H9 (cell line): ENCODE measurements around the gene CALN1. TPM values are rescaled to one million over a fixed set of nuclear protein-coding genes. Genes with fewer than 3 reads are reported as not detected.

Source experiments
- DNase-seq: peaks from one replicate; pipeline ENCODE4 v3.0.0-alpha.2; 2017
- H2AFZ ChIP-seq: one replicate; pipeline ENCODE4 v1.6.1; 2013; ENCODE audit warnings: mild to moderate bottlenecking, low read length, control low read depth, moderate library complexity
- H2AK5ac ChIP-seq: 2 replicates; pipeline ENCODE4 v1.6.1; 2013; ENCODE audit warnings: low read length, control low read depth, mixed read lengths; ENCODE audit not compliant: insufficient read length
- H2BK120ac ChIP-seq: one replicate; pipeline ENCODE4 v1.6.1; 2013; ENCODE audit warnings: low read depth, mild to moderate bottlenecking, low read length, control low read depth, inconsistent platforms; ENCODE audit not compliant: poor library complexity, severe bottlenecking
- H2BK12ac ChIP-seq: 2 replicates; pipeline ENCODE4 v1.6.1; 2013; ENCODE audit warnings: low read length, control low read depth, mixed read lengths, low read depth; ENCODE audit not compliant: insufficient read length
- H2BK15ac ChIP-seq: 2 replicates; pipeline ENCODE4 v1.6.1; 2013; ENCODE audit warnings: low read depth, low read length, control low read depth
- H2BK20ac ChIP-seq: one replicate; pipeline ENCODE4 v1.6.1; 2013; ENCODE audit warnings: low read depth, mild to moderate bottlenecking, low read length, control low read depth, inconsistent platforms; ENCODE audit not compliant: poor library complexity, severe bottlenecking
- H2BK5ac ChIP-seq: 2 replicates; pipeline ENCODE4 v1.6.1; 2013; ENCODE audit warnings: low read length, control low read depth, mixed read lengths; ENCODE audit not compliant: insufficient read length
- H3K14ac ChIP-seq: 2 replicates; pipeline ENCODE4 v1.6.1; 2013; ENCODE audit warnings: low read length, control low read depth; ENCODE audit not compliant: insufficient read depth
- H3K18ac ChIP-seq: 2 replicates; pipeline ENCODE4 v1.6.1; 2013; ENCODE audit warnings: low read depth, mild to moderate bottlenecking, mixed read lengths, low read length, control low read depth; ENCODE audit not compliant: insufficient read length
- H3K23ac ChIP-seq: 2 replicates; pipeline ENCODE4 v1.6.1; 2013; ENCODE audit warnings: low read length, control low read depth, mixed read lengths, low read depth; ENCODE audit not compliant: insufficient read length
- H3K23me2 ChIP-seq: 2 replicates; pipeline ENCODE4 v1.6.1; 2013; ENCODE audit warnings: low read depth, mild to moderate bottlenecking, mixed read lengths, low read length, control low read depth; ENCODE audit not compliant: insufficient read length, poor library complexity, severe bottlenecking
- H3K27ac ChIP-seq: 2 replicates; pipeline ENCODE4 v1.5.1; 2013; ENCODE audit warnings: low read length, control low read depth, mixed read lengths, low read depth; ENCODE audit not compliant: insufficient read length
- H3K27me3 ChIP-seq: 2 replicates; pipeline ENCODE4 v1.6.1; 2013; ENCODE audit warnings: low read length, control low read depth, inconsistent platforms; ENCODE audit not compliant: insufficient read depth
- H3K4ac ChIP-seq: 2 replicates; pipeline ENCODE4 v1.6.1; 2013; ENCODE audit warnings: low read depth, mild to moderate bottlenecking, control low read depth, inconsistent platforms, low read length, moderate library complexity
- H3K4me1 ChIP-seq: 2 replicates; pipeline ENCODE4 v1.6.1; 2013; ENCODE audit warnings: low read length, control low read depth, inconsistent platforms; ENCODE audit not compliant: insufficient read depth
- H3K4me2 ChIP-seq: 2 replicates; pipeline ENCODE4 v1.6.1; 2013; ENCODE audit warnings: low read length, control low read depth, mixed read lengths; ENCODE audit not compliant: insufficient read length, insufficient read depth
- H3K56ac ChIP-seq: 2 replicates; pipeline ENCODE4 v1.6.1; 2013; ENCODE audit warnings: low read depth, mild to moderate bottlenecking, mixed read lengths, low read length, control low read depth; ENCODE audit not compliant: insufficient read length
- H3K79me1 ChIP-seq: 2 replicates; pipeline ENCODE4 v1.6.1; 2013; ENCODE audit warnings: low read depth, mild to moderate bottlenecking, moderate library complexity, low read length, control low read depth, inconsistent platforms; ENCODE audit not compliant: insufficient read depth, poor library complexity, severe bottlenecking
- H3K79me2 ChIP-seq: 2 replicates; pipeline ENCODE4 v1.6.1; 2013; ENCODE audit warnings: low read length, control low read depth, inconsistent platforms; ENCODE audit not compliant: insufficient read depth
- H3K9ac ChIP-seq: 2 replicates; pipeline ENCODE4 v1.6.1; 2013; ENCODE audit warnings: low read length, control low read depth, mixed read lengths; ENCODE audit not compliant: insufficient read length; ENCODE audit errors: extremely low read depth
- H3K9me3 ChIP-seq: one replicate; pipeline ENCODE4 v1.6.1; 2013; ENCODE audit warnings: low read depth, low read length, inconsistent platforms; ENCODE audit not compliant: control insufficient read depth
- H3T11ph ChIP-seq: one replicate; pipeline ENCODE4 v1.6.1; 2013; ENCODE audit warnings: mild to moderate bottlenecking, low read length, control low read depth, inconsistent platforms
- H4K20me1 ChIP-seq: one replicate; pipeline ENCODE4 v1.6.1; 2013; ENCODE audit not compliant: control insufficient read depth, insufficient read length, insufficient read depth
- H4K5ac ChIP-seq: 2 replicates; pipeline ENCODE4 v1.6.1; 2013; ENCODE audit warnings: low read depth, mild to moderate bottlenecking, mixed read lengths, low read length, control low read depth; ENCODE audit not compliant: insufficient read length
- H4K8ac ChIP-seq: replicated peaks from 2 replicates; pipeline ENCODE4 v1.6.1; 2013; ENCODE audit warnings: low read length, control low read depth, mixed read lengths, low read depth; ENCODE audit not compliant: insufficient read length
- H4K91ac ChIP-seq: 2 replicates; pipeline ENCODE4 v1.6.1; 2013; ENCODE audit warnings: low read depth, mild to moderate bottlenecking, moderate library complexity, mixed read lengths, low read length, control low read depth; ENCODE audit not compliant: insufficient read length
- H3K27ac Mint-ChIP-seq, 3 experiments: 2 replicates in 2 of 3; 3 replicates in 1 of 3; pipeline ENCODE4 v1.8.0; 2020 to 2021; ENCODE audit warnings: mixed read lengths in 3 of 3, mild to moderate bottlenecking in 1 of 3, moderate library complexity in 1 of 3
- H3K27me3 Mint-ChIP-seq: 2 replicates; pipeline ENCODE4 v1.8.0; 2021; ENCODE audit warnings: low read depth, mild to moderate bottlenecking, moderate library complexity, mixed read lengths
- H3K36me3 Mint-ChIP-seq, 3 experiments: 2 replicates in 2 of 3; 3 replicates in 1 of 3; pipeline ENCODE4 v1.8.0; 2020 to 2021; ENCODE audit warnings: low read depth in 3 of 3, mixed read lengths in 3 of 3; ENCODE audit not compliant: insufficient read depth in 1 of 3
- H3K4me1 Mint-ChIP-seq, 2 experiments: 2 replicates each; pipeline ENCODE4 v1.8.0; 2020; ENCODE audit warnings: mixed read lengths in 2 of 2
- H3K4me3 Mint-ChIP-seq, 2 experiments: 2 replicates in 1 of 2; 3 replicates in 1 of 2; pipeline ENCODE4 v1.8.0; 2020 to 2021; ENCODE audit warnings: mild to moderate bottlenecking in 2 of 2, mixed read lengths in 2 of 2, moderate library complexity in 1 of 2
- H3K9me3 Mint-ChIP-seq, 2 experiments: 2 replicates in 1 of 2; 3 replicates in 1 of 2; pipeline ENCODE4 v1.8.0; 2020; ENCODE audit warnings: mild to moderate bottlenecking in 2 of 2, mixed read lengths in 2 of 2, moderate library complexity in 1 of 2
- WGBS: extraction: QIAGEN DNeasy Blood & Tissue Kit; methylation state at CpG from one replicate; pipeline ENCODE4 v1.1.7; 2013; ENCODE audit warnings: missing lambda C conversion rate, low lambda C conversion rate, mixed read lengths; ENCODE audit not compliant: insufficient read length; ENCODE audit errors: extremely low coverage; 5-methylcytosine and 5-hydroxymethylcytosine counted together
- total RNA-seq: library from RNA; stranded (reverse); gene quantifications from 2 replicates; pipeline ENCODE4 v1.2.1, GENCODE V29; 2021
- TF ChIP-seq, protein P1 (sequence below): fragments of 200-600 bp; sonication (generic); conservative IDR thresholded peaks from 3 replicates; pipeline ENCODE4 v1.8.0; 2021; ENCODE audit warnings: antibody characterized with exemption, mild to moderate bottlenecking

CALN1 gene
- total RNA-seq, 1 experiment from 2014 or later: 2.8 TPM

DNA sequence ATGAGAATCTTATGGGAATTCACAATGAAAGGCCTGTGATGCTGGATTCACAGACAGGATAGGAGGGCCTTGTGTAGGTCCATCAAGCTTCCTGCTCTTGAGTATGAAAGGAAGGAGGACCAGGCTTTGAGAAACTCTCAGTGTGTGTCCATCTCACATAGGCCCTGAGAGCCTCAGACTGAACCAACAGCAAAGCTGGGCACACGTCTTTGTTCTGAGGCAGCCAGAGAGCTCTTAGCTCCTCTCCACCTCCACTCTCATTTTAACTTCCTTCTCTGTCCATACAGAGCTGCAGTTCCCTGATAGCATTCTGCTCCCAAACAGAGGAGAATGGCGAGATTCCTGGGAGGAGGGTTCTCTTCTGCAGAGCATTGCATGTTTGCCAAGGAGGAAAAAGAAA, 515.6 kb downstream of the CALN1 start:
- Histone ChIP-seq H2BK15ac (no peak overlapping the region), H3K23ac (no peak overlapping the region), H3K9me3 (no peaks in the 10 kb centered on the region), H2AFZ (peak overlapping the region; percentile 16), H2BK20ac (no peak overlapping the region), H3K4ac (no peak overlapping the region), H2AK5ac (no peak overlapping the region), H3K27me3 (no peaks in the 10 kb centered on the region), H4K20me1 (no peaks in the 10 kb centered on the region), H3T11ph (no peak overlapping the region), H3K4me1 (no peaks in the 10 kb centered on the region), H2BK120ac (no peak overlapping the region), H4K8ac (no peak overlapping the region), H3K18ac (no peak overlapping the region), H3K14ac (no peak overlapping the region), H3K56ac (no peak overlapping the region), H2BK12ac (no peak overlapping the region), H4K5ac (no peak overlapping the region), H2BK5ac (no peak overlapping the region), H3K9ac (no peak overlapping the region), H4K91ac (no peak overlapping the region), H3K27ac (no peak overlapping the region), H3K4me2 (no peak overlapping the region), H3K79me2 (no peaks in the 10 kb centered on the region), H3K23me2 (no peaks in the 10 kb centered on the region), H3K79me1 (no peaks in the 10 kb centered on the region)
- DNase-seq: no peak
- Mint-ChIP-seq H3K27ac (peak overlapping the region in 1 of 3 experiments; percentile 55; a peak in 2 of 7 replicates), H3K4me3 (no peak overlapping the region), H3K27me3 (no peaks in the 10 kb centered on the region), H3K36me3 (no peaks in the 10 kb centered on the region; a peak in 1 of 7 replicates), H3K9me3 (no peaks in the 10 kb centered on the region), H3K4me1 (peaks cover 0 to 3% of the 10 kb centered on the region in 2 experiments; a peak in 2 of 4 replicates)
- TF ChIP-seq, protein P1, sequence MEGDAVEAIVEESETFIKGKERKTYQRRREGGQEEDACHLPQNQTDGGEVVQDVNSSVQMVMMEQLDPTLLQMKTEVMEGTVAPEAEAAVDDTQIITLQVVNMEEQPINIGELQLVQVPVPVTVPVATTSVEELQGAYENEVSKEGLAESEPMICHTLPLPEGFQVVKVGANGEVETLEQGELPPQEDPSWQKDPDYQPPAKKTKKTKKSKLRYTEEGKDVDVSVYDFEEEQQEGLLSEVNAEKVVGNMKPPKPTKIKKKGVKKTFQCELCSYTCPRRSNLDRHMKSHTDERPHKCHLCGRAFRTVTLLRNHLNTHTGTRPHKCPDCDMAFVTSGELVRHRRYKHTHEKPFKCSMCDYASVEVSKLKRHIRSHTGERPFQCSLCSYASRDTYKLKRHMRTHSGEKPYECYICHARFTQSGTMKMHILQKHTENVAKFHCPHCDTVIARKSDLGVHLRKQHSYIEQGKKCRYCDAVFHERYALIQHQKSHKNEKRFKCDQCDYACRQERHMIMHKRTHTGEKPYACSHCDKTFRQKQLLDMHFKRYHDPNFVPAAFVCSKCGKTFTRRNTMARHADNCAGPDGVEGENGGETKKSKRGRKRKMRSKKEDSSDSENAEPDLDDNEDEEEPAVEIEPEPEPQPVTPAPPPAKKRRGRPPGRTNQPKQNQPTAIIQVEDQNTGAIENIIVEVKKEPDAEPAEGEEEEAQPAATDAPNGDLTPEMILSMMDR: no peak
- WGBS: no CpG with 5 or more reads among the region's 2 CpGs
